IPS DF 4.7 (cell line): ENCODE results near the gene CENPVL3.
A peak's percentile ranks its signal among the peaks of the same experiment; 100 is the strongest.
"Not testable (repeated sequence)": the region's sequence is repeated elsewhere in the genome, so short reads cannot be mapped to it uniquely, and the experiment has no call there.

Experiments used
- DNase-seq: peaks from one replicate; pipeline ENCODE4 v3.0.0-alpha.2; 2013; ENCODE audit warnings: low spot score; ENCODE audit errors: extremely low read depth

The CENPVL3 gene

DNA sequence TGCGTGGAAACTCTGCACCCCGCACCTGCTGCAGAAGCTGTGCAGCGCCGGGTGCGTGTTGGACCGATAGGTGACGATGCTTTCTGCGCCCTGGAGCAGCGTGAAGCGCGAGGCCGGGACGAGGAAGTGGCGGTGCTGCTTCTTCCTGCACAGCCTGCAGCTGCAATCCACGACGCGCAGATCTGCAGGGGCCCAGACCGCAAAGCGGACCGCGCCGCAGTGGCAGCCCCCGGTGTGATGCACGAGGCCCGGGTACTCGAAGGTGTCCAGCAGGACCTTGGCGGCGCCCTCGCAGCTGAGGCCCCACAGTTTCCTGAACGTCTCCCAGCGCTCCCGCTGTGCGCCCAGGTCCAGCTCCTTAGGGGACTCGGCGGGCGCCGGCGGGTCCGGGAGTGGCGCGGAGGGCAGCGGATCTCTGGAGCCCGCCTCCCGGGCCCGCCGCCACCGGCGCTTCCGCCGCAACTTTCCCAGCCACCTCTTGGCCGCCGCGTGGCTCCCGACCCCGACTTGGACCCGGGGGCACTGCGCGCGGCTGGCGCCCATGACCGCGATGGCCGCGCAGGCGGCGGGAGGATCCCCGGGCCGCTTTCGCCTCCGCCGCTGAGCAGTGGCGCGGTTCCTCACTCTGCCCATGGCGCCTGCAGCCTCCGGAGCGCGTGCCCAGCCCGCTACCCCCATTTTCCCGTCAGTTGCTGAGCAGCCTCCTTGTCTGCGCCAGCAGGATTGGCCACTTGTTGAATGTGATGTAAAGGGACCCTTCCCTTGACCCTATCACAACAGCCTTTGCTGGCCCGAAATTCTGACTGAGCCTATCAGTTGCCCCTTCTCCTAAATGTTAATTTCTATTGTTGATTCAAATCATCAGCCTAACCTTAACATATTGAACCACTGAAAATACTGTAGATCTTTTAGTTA is at the start of gene CENPVL3:
TSS of gene CENPVL3 (minus strand) at position 672 of the 915 bp plus-strand sequence. CDS start at position 633, 39 bp downstream.
- peak; percentile 11 for DNase-seq

DNA sequence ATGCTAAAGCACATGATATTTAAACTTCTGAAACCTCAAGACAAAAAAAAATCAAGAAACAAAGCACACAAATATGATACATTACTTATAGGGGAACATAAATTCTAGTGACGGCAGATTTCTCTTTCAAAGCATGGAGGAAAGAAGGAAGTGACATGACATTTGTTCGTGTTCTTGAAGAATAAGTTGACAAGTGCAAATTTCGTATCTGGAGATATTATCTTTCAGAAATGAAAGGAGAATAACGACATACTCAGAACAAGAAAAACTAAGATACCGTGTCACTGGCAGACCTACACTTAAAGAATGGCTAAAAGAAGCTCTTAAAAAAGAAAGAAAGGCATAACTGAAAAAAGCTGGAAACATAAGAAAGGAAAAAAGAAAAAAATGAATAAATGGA is 47.3 kb upstream of the CENPVL3 start:
- DNase-seq: no peak

DNA sequence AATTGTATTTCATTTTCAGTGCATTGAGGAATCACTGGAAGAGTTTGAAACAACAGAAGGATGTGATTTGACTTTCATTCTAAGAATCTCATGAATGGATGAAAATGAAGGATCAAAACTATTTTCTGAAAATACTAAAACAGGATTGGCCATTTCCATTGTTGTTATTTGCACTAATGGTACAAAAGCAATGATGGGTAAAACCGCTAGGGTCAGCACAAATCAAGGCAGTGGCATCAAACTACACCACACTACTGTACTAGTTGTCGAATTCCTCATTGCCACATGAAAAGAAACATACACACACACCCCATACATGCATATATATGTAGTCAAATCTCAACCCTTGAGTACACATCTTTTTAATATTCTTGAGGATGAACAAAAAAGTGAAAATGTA is 24.7 kb upstream of the CENPVL3 start:
- DNase-seq: no peak

- peak; percentile 33 for DNase-seq
Measured at GRCh38 chrX:51641421-51642021, 22.8 kb upstream of the CENPVL3 start.

- DNase-seq: not testable (repeated sequence)
Measured at GRCh38 chrX:51636511-51636910, 17.8 kb upstream of the CENPVL3 start.

DNA sequence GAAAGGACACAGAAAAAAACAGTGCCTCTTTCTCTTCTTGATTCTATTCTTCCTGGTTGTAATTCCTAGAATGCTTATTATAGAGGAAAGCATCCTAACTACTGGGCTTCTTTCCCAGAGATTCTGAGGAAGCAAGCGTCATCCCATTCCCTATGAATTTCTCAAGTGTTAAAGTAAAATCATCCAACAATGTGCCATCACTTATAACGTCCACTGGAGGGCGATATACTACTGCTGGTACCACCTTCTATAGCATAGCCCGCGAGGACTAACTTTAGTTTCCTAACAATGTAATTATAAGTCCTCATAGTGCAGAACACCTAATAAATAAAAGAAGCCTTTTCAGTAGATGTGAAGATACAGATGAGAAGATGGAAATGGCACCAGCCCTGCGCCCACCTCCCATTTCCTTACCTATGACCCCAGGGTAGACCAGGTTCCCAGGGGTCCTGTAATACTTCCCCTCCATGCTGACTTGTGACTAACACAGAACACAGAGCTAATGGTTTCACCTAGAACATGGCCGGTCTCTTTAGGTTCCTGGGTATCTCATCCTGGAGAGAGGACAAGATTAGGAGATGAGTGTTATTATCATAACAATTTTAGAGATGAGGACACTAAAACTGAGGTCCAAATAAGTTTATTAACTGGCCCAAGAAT is 4.2 kb downstream of the CENPVL3 start:
- no peak for DNase-seq

- no peak for DNase-seq
Measured at GRCh38 chrX:51608766-51609165, 9.9 kb downstream of the CENPVL3 start.

- DNase-seq: no peak
Measured at GRCh38 chrX:51608126-51608525, 10.6 kb downstream of the CENPVL3 start.

- DNase-seq: no peak
Measured at GRCh38 chrX:51606446-51606845, 12.3 kb downstream of the CENPVL3 start.

GRCh38 chrX:51598899-51599298 is 19.8 kb downstream of the CENPVL3 start:
- DNase-seq: no peak

DNA sequence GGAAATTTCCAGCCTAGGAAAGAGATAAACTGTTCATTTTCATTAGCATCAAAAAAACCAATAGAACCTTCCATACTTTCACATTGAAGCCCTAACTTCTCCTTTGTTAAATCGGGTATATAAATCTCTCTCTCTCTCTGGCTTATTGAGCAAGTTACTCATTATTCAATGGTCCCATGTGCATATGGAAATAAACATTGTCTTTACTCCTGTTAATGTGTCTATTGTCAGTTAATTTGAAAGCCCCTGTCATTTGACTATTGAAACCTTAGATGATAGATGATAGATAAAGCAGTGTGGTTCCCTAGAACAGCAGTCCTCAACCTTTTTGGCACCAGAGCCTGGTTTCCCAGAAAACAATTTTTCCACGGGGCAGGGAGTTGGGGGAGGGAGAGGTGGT is 46.8 kb downstream of the CENPVL3 start:
- no peak for DNase-seq

GRCh38 chrX:51569561-51569960 is 49.2 kb downstream of the CENPVL3 start:
- DNase-seq: no peak

GRCh38 chrX:51568586-51568985 is 50.1 kb downstream of the CENPVL3 start:
- DNase-seq: no peak
